Heart right ventricle (tissue), 16 donors: ENCODE measurements around the gene POMT1. TPM values are rescaled to one million over a fixed set of nuclear protein-coding genes. Genes with fewer than 3 reads are reported as not detected.
A peak's percentile ranks its signal among the peaks of the same experiment; 100 is the strongest.

Experiments
- ATAC-seq, 8 donors: fragments of 200-7000 bp; cut with Tn5 transposase; one replicate each; pipeline ENCODE4 v1.9.1; 2020; ENCODE audit warnings: mild to moderate bottlenecking in 8 of 8, moderate library complexity in 8 of 8, moderate number of reproducible peaks in 1 of 8
- DNase-seq, 2 donors: peaks; one replicate each; pipeline ENCODE4 v3.0.0-alpha.2; 2020
- H3K27ac ChIP-seq, 10 donors: fragments of 200-600 bp; sonication (generic) in 2 of 10; one replicate each; pipeline versions ENCODE4 v1.5.0 to v1.8.0; 2020 to 2022; ENCODE audit warnings: mild to moderate bottlenecking in 3 of 10
- H3K27me3 ChIP-seq, 7 donors: fragments of 200-600 bp; one replicate each; pipeline ENCODE4 v1.8.0; 2021 to 2022; ENCODE audit warnings: mild to moderate bottlenecking in 2 of 7
- H3K36me3 ChIP-seq, 9 donors: fragments of 200-600 bp; sonication (generic) in 1 of 9; one replicate each; pipeline versions ENCODE4 v1.5.0 to v1.8.0; 2020 to 2022; ENCODE audit warnings: mild to moderate bottlenecking in 2 of 9
- H3K4me1 ChIP-seq, 9 donors: fragments of 200-600 bp; sonication (generic) in 1 of 9; one replicate each; pipeline versions ENCODE4 v1.5.0 to v1.8.0; 2020 to 2022; ENCODE audit warnings: mild to moderate bottlenecking in 4 of 9
- H3K4me3 ChIP-seq, 10 donors: fragments of 200-600 bp; sonication (generic) in 2 of 10; one replicate each; pipeline versions ENCODE4 v1.5.0 to v1.8.0; 2020 to 2022; ENCODE audit warnings: mild to moderate bottlenecking in 7 of 10, moderate library complexity in 2 of 10
- H3K9me3 ChIP-seq, 11 donors: fragments of 200-600 bp in 10 of 11; sonication (generic) in 2 of 11; one replicate each; pipeline versions ENCODE4 v1.5.0 to v1.8.0; 2013 to 2022; ENCODE audit warnings: mild to moderate bottlenecking in 2 of 11, control low read depth in 1 of 11, moderate library complexity in 1 of 11
- WGBS, 2 donors: extraction: QIAGEN DNeasy Blood & Tissue Kit; methylation state at CpG; one replicate each; pipeline ENCODE4 v1.1.7; 2013; ENCODE audit warnings: inconsistent platforms in 1 of 2; 5-methylcytosine and 5-hydroxymethylcytosine counted together
- intact Hi-C, 10 donors: fragments of 100-400 bp; cut with DNase I; formaldehyde crosslinking; loops; one replicate each; pipeline versions ENCODE4 v1.11.1 to v1.14.2; 2022
- polyA plus RNA-seq, 2 donors: library from polyadenylated mRNA; stranded (reverse); fragments of 200-250 nt; gene quantifications; one replicate each; pipeline ENCODE4 v1.2.3, GENCODE V29; 2013
- total RNA-seq, 10 donors: library from RNA; stranded (reverse); fragmentation: NEBNext Ultra II Directional in 3 of 10; extraction: Animal tissue kit (Norgen Biotek cat#: 25700) in 3 of 10; gene quantifications; one replicate each; pipeline versions ENCODE4 v1.2.1 to v1.2.4, GENCODE V29; 2021 to 2023
- TF ChIP-seq, protein P1 (sequence below), 9 donors: fragments of 200-600 bp; sonication (generic) in 2 of 9; IDR thresholded peaks; one replicate each; pipeline versions ENCODE4 v1.5.0 to v1.8.0; 2021 to 2022; ENCODE audit warnings: antibody characterized with exemption in 9 of 9, mild to moderate bottlenecking in 5 of 9, moderate library complexity in 1 of 9
- donor health status: Arrhythmogenic right ventricular cardiomyopathy.
- donor health status: ischemic (EF 13 %, LVEDD 7.1; RV severe dilation, severe dysfunction).
- donor health status: healthy with polysubstance abuse.
- donor health status: DM: no; HTN: yes; CAD: no.
- donor health status: DM: no; HTN: no; CAD: no.
- donor health status: ischemic (EF 25% LVEDD 6.9; RV normal size, moderate dysfunction).
- donor health status: ischemic (EF 25% LVEDD 5.7; RV mildly dilated, moderate dysfunction).
- donor health status: healthy.
- donor health status: DM: yes; HTN: yes; CAD: no.
- donor health status: Ischemic cardiomyopathy.
- donor health status: ischemic (EF 35%, LVEDD 5.7; RV mildly dilated, moderate dysfunction).
- donor health status: nonischemic (EF 11% LVEDD 7.7; RV severe dilation, severe dysfunction).
- donor health status: DM: yes; HTN: yes; CAD: no.
- donor health status: PGD.
- donor health status: ischemic (EF 29% LVEDD 5.4; RV normal size, mild dysfunction).
- donor health status: nonischemic (EF 23%, LVEDD 6.1; RV moderate dilation, normal function).

The POMT1 gene
- total and polyA plus RNA-seq, 12 donors = 17.0 to 34.1 (median 21.2) TPM

DNA sequence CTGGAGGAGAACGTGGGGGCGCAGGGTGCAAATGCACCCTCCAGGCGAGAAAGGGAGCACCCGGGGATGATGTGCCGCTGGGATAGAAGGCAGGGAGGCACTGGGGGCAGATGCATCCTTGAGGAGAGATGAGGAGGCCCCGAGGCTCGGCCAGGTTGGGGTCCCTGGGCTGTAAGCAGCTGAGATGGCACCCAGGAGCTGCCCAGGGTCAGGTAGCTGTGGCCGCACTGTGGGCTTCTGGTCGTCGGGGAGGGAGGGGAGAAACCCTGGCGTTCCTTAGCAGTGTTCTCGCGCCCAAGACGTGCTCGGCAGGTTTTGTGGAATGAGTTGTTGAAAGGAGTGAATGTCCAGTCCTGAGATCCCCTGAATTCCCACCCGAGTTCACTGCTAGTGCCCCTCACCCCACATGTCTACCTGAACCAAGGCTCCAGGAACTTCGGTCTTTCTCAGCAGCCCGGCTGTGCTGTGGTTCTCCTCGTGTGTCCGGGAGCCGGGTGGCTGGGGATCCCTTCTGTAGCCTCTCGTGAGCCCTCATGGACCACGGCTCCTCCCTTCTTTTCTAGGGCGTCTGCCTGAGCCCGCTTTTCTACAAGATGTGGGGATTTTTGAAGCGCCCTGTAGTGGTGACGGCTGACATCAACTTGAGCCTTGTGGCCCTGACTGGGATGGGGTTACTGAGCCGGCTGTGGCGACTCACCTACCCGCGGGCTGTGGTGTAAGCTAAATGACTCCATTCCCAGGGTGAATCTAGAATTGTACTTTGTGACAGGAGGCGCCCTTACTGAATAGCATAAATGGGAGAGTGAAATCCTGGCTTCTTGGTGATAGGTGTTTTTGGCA, 1.1 kb downstream of the POMT1 start:
- intact Hi-C loops = loop anchor here in 2 of 10 donors (10.0 kb wide), 1 partner anchor 241 kb away; the partner anchor contains the start of gene RAPGEF1 (in 2 of the 2)
- 20 to 29% methylated on average over 32 of the region's 32 CpGs for WGBS, 2 donors
- Histone ChIP-seq H3K27me3 (no peaks in the 10 kb centered on the region), H3K27ac (peak overlapping the region in 7 of 10 donors; percentile 70 to 88 (median 84)), H3K4me3 (peak overlapping the region; percentile 62 to 100 (median 96)), H3K9me3 (no peaks in the 10 kb centered on the region), H3K4me1 (peaks cover 7 to 36% (median 17%) of the 10 kb centered on the region in 9 donors), H3K36me3 (peaks cover 0 to 43% (median 12%) of the 10 kb centered on the region in 9 donors)
- TF ChIP-seq, protein P1, sequence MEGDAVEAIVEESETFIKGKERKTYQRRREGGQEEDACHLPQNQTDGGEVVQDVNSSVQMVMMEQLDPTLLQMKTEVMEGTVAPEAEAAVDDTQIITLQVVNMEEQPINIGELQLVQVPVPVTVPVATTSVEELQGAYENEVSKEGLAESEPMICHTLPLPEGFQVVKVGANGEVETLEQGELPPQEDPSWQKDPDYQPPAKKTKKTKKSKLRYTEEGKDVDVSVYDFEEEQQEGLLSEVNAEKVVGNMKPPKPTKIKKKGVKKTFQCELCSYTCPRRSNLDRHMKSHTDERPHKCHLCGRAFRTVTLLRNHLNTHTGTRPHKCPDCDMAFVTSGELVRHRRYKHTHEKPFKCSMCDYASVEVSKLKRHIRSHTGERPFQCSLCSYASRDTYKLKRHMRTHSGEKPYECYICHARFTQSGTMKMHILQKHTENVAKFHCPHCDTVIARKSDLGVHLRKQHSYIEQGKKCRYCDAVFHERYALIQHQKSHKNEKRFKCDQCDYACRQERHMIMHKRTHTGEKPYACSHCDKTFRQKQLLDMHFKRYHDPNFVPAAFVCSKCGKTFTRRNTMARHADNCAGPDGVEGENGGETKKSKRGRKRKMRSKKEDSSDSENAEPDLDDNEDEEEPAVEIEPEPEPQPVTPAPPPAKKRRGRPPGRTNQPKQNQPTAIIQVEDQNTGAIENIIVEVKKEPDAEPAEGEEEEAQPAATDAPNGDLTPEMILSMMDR (IDR thresholded peaks at IDR 0.05) = no peak
- DNase-seq (no peak), ATAC-seq (peak in 4 of 8 donors; percentile 1 to 15 (median 2))

DNA sequence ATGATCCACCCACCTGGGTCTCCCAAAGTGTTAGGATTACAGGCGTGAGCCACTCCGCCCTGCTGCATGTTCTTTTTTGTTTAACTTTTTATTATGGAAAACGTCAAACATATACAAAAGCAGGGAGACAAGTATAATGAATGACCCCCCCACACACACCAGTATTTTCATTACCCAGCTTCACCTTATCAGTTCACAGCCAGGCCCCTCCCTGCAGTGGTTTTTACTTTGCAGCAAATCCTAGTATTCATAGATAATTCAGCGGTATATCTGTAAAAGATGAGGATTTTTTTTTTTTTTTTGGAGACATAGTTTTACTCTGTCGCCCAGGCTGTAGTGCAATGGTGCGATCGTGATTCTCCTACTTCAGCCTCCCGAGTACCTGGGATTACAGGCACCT, 2.3 kb downstream of the POMT1 start:
- TF ChIP-seq, protein P1 (IDR thresholded peaks at IDR 0.05) = no peak
- ATAC-seq (no peak), DNase-seq (no peak)
- no peaks in the 10 kb centered on the region for H3K9me3 ChIP-seq
- no peaks in the 10 kb centered on the region for H3K27me3 ChIP-seq
- H3K4me1 ChIP-seq = peaks cover 7 to 36% (median 17%) of the 10 kb centered on the region in 9 donors
- intact Hi-C loops = loop anchor here in 2 of 10 donors (10.0 kb wide), 1 partner anchor 240 kb away; the partner anchor contains the start of gene RAPGEF1 (in 2 of the 2)
- WGBS, 2 donors = 91 to 95% methylated on average over 8 of the region's 8 CpGs
- H3K4me3 ChIP-seq = no peak overlapping the region
- peaks cover 0 to 43% (median 9%) of the 10 kb centered on the region in 9 donors for H3K36me3 ChIP-seq
- no peak overlapping the region for H3K27ac ChIP-seq

- DNase-seq = no peak
- Histone ChIP-seq H3K9me3 (peaks cover 0 to 14% (median 0%) of the 10 kb centered on the region in 11 donors), H3K27me3 (no peaks in the 10 kb centered on the region), H3K36me3 (peaks cover 0 to 88% (median 37%) of the 10 kb centered on the region in 9 donors), H3K27ac (no peak overlapping the region), H3K4me3 (no peak overlapping the region), H3K4me1 (no peaks in the 10 kb centered on the region)
- TF ChIP-seq, protein P1 (IDR thresholded peaks at IDR 0.05) = no peak
- no peak for ATAC-seq
- intact Hi-C loops = no loop called here
- 78 to 86% methylated on average over 7 of the region's 7 CpGs for WGBS, 2 donors
Observed at GRCh38 chr9:131511416-131511815, 8.7 kb downstream of the POMT1 start.

GRCh38 chr9:131511880-131512279, 9.2 kb downstream of the POMT1 start:
- Histone ChIP-seq H3K36me3 (peaks cover 0 to 91% (median 41%) of the 10 kb centered on the region in 9 donors), H3K4me3 (no peak overlapping the region), H3K27me3 (no peaks in the 10 kb centered on the region), H3K27ac (no peak overlapping the region), H3K4me1 (peaks cover 0 to 4% (median 0%) of the 10 kb centered on the region in 9 donors), H3K9me3 (peaks cover 0 to 17% (median 0%) of the 10 kb centered on the region in 11 donors)
- TF ChIP-seq, protein P1 (IDR thresholded peaks at IDR 0.05) = no peak
- no peak for ATAC-seq
- 95 to 97% methylated on average over 6 of the region's 6 CpGs for WGBS, 2 donors
- intact Hi-C loops = no loop called here
- DNase-seq = no peak
